Keratinocyte (primary cell): ENCODE data around the gene CERS1. TPM values are rescaled to one million over a fixed set of nuclear protein-coding genes. Genes with fewer than 3 reads are reported as not detected.

ENCODE experiments used
- DNase-seq: peaks from one replicate; pipeline ENCODE4 v3.0.0-alpha.2; 2011; ENCODE audit warnings: low read depth, missing footprints, low spot score
- FAIRE-seq: peaks from 2 replicates; lab custom pipeline; 2011; peaks lifted over from hg19 to GRCh38; lab: Jason Lieb, UNC
- H2AFZ ChIP-seq: 2 replicates; pipeline ENCODE4 v1.6.0; 2012; ENCODE audit warnings: low read length, control low read depth, inconsistent platforms; ENCODE audit not compliant: control insufficient read depth
- H3K27ac ChIP-seq: 2 replicates; pipeline ENCODE4 v1.5.1; 2011; ENCODE audit warnings: low read length; ENCODE audit not compliant: control insufficient read depth, insufficient read depth
- H3K27me3 ChIP-seq: 3 replicates; pipeline ENCODE4 v1.6.0; 2011; ENCODE audit warnings: low read length; ENCODE audit not compliant: control insufficient read depth, insufficient read depth; ENCODE audit errors: extremely low read depth
- H3K36me3 ChIP-seq, 2 experiments: 2 replicates in 1 of 2; 3 replicates in 1 of 2; pipeline ENCODE4 v1.5.1; 2011; ENCODE audit warnings: low read length in 2 of 2, mild to moderate bottlenecking in 1 of 2; ENCODE audit not compliant: control insufficient read depth in 2 of 2, insufficient read depth in 2 of 2; ENCODE audit errors: extremely low read depth in 1 of 2
- H3K4me1 ChIP-seq: 3 replicates; pipeline ENCODE4 v1.5.1; 2011; ENCODE audit warnings: low read length; ENCODE audit not compliant: control insufficient read depth, insufficient read depth; ENCODE audit errors: extremely low read depth
- H3K4me2 ChIP-seq: 3 replicates; pipeline ENCODE4 v1.6.0; 2011; ENCODE audit warnings: low read depth, low read length; ENCODE audit not compliant: control insufficient read depth, insufficient read depth; ENCODE audit errors: extremely low read depth
- H3K4me3 ChIP-seq, 3 experiments: fragments of 200-600 bp in 1 of 3; sonication (generic) in 1 of 3; 2 replicates in 2 of 3; 3 replicates in 1 of 3; pipeline ENCODE4 v1.5.1; 2011 to 2016; ENCODE audit warnings: low read length in 3 of 3, mild to moderate bottlenecking in 3 of 3, control low read depth in 2 of 3, inconsistent platforms in 1 of 3, low read depth in 1 of 3, mixed read lengths in 1 of 3, mixed run types in 1 of 3, moderate library complexity in 1 of 3; ENCODE audit not compliant: control insufficient read depth in 2 of 3, insufficient read depth in 2 of 3; ENCODE audit errors: extremely low read depth in 1 of 3
- H3K79me2 ChIP-seq: 2 replicates; pipeline ENCODE4 v1.6.0; 2012; ENCODE audit warnings: low read length; ENCODE audit not compliant: control insufficient read depth, insufficient read depth
- H3K9ac ChIP-seq: 3 replicates; pipeline ENCODE4 v1.6.0; 2011; ENCODE audit warnings: low read length; ENCODE audit not compliant: control insufficient read depth, insufficient read depth; ENCODE audit errors: extremely low read depth
- H3K9me1 ChIP-seq: 3 replicates; pipeline ENCODE4 v1.6.0; 2011; ENCODE audit warnings: low read length; ENCODE audit not compliant: control insufficient read depth, insufficient read depth; ENCODE audit errors: extremely low read depth
- H3K9me3 ChIP-seq: 2 replicates; pipeline ENCODE4 v1.5.1; 2012; ENCODE audit warnings: low read depth, low read length; ENCODE audit not compliant: control insufficient read depth
- H4K20me1 ChIP-seq: 3 replicates; pipeline ENCODE4 v1.6.0; 2011; ENCODE audit warnings: low read length; ENCODE audit not compliant: control insufficient read depth, insufficient read depth; ENCODE audit errors: extremely low read depth
- EZH2 ChIP-seq: IDR thresholded peaks from one replicate; pipeline ENCODE4 v1.6.1; 2012; ENCODE audit warnings: inconsistent platforms, mild to moderate bottlenecking, low read length, moderate library complexity
- dilution Hi-C: fragments of 300-500 bp; cut with MboI; formaldehyde crosslinking; loops from one replicate; pipeline ENCODE4 v1.7.0; 2020; ENCODE audit warnings: low sequenced_read_pairs; ENCODE audit not compliant: extremely low pct_ligation_motif_present
- polyA plus RNA-seq, 5 experiments: library from polyadenylated mRNA; depleted of rRNA in 3 of 5; stranded (reverse) in 3 of 5; stranded (forward) in 1 of 5; unstranded in 1 of 5; fragments of >200 nt; gene quantifications; 1 replicate in 1 of 5; 2 replicates in 3 of 5; 3 replicates in 1 of 5; pipeline versions ENCODE4 v1.2.1 to v1.2.3, GENCODE V29; 2011 to 2012; ENCODE audit warnings: missing spikeins in 2 of 5, low read depth in 1 of 5, low replicate concordance in 1 of 5
- TF ChIP-seq, protein P1 (sequence below), 3 experiments: IDR thresholded peaks in 1 of 3; conservative IDR thresholded peaks in 1 of 3; optimal IDR thresholded peaks in 1 of 3; 2 replicates in 2 of 3; 3 replicates in 1 of 3; pipeline versions ENCODE3 to v1.5.1; 2011; ENCODE audit warnings: low read length in 3 of 3, mild to moderate bottlenecking in 3 of 3, moderate library complexity in 2 of 3, control low read depth in 1 of 3, inconsistent platforms in 1 of 3; ENCODE audit not compliant: insufficient read depth in 2 of 3; ENCODE audit errors: extremely low read depth in 1 of 3

The CERS1 gene
- polyA plus RNA-seq, 1 donor (not counting 4 experiments of a cell fraction or from before 2014, with no cell fraction given) = 0.09 TPM

DNA sequence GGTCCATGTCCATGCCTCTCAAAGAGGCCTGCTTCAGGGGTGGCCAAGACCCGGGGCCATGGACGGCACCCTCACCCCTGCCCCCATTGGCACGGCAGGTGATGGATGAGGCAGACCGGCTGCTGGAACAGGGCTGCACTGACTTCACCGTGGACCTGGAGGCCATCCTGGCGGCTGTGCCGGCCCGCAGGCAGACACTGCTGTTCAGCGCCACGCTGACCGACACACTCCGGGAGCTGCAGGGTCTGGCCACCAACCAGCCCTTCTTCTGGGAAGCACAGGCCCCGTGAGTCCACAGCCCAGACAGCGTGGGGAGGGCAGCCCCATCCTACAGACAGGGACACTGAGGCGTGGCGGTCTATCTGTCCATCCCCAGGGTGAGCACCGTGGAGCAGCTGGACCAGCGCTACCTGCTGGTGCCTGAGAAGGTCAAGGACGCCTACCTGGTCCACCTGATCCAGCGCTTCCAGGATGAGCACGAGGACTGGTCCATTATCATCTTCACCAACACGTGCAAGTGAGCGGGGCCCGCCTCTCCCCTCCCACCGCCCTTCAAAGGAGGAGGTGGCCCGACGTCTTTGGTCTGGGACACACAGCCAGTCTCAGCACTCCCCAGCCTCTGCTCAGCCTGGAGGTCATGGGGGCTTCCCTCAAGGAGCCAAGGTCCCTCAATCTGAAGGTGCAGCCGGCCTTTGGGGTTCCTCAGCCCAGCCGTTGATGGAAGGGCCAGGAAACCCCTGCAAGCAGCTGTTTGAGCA lies 26.4 kb upstream of the CERS1 start:
- no peaks in the 10 kb centered on the region for H3K27me3 ChIP-seq
- H3K4me3 ChIP-seq = no peak overlapping the region
- H3K9me3 ChIP-seq = no peaks in the 10 kb centered on the region
- H4K20me1 ChIP-seq = peaks cover 10% of the 10 kb centered on the region
- DNase-seq = no peak
- dilution Hi-C loops = no loop called here
- no peak overlapping the region for H2AFZ ChIP-seq
- H3K4me1 ChIP-seq = peaks cover 11% of the 10 kb centered on the region
- H3K27ac ChIP-seq = no peak overlapping the region
- TF ChIP-seq EZH2 = no peak
- TF ChIP-seq, protein P1, sequence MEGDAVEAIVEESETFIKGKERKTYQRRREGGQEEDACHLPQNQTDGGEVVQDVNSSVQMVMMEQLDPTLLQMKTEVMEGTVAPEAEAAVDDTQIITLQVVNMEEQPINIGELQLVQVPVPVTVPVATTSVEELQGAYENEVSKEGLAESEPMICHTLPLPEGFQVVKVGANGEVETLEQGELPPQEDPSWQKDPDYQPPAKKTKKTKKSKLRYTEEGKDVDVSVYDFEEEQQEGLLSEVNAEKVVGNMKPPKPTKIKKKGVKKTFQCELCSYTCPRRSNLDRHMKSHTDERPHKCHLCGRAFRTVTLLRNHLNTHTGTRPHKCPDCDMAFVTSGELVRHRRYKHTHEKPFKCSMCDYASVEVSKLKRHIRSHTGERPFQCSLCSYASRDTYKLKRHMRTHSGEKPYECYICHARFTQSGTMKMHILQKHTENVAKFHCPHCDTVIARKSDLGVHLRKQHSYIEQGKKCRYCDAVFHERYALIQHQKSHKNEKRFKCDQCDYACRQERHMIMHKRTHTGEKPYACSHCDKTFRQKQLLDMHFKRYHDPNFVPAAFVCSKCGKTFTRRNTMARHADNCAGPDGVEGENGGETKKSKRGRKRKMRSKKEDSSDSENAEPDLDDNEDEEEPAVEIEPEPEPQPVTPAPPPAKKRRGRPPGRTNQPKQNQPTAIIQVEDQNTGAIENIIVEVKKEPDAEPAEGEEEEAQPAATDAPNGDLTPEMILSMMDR (optimal IDR thresholded peaks at IDR 0.05 in 1 of 3, IDR thresholded peaks at IDR 0.05 in 1 of 3, conservative IDR thresholded peaks at IDR 0.05 in 1 of 3; ENCODE audit: extremely low read depth in 1 of 3, insufficient read depth in 2 of 3, low read length in 3 of 3) = no peak
- no peak overlapping the region for H3K9ac ChIP-seq
- H3K4me2 ChIP-seq = no peak overlapping the region
- no peaks in the 10 kb centered on the region for H3K9me1 ChIP-seq
- H3K36me3 ChIP-seq = peaks cover 26 to 32% of the 10 kb centered on the region in 2 experiments
- H3K79me2 ChIP-seq = peaks cover 35% of the 10 kb centered on the region
- no peak for FAIRE-seq

DNA sequence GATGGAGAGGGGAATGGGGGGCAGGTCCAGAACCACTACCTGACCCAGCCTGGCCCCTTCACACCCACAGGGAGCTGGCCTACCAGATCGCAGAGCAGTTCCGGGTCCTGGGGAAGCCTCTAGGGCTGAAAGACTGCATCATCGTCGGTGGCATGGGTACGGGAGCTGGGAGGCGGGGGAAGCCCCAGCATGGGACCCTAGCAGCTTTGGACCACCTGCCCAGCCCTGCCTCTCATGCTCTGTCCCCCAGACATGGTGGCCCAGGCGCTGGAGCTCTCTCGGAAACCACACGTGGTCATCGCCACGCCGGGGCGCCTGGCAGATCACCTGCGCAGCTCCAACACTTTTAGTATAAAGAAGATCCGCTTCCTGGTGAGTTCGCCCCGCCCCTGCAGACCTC lies 25.6 kb upstream of the CERS1 start:
- H3K27ac ChIP-seq = no peak overlapping the region
- H3K79me2 ChIP-seq = peaks cover 41% of the 10 kb centered on the region
- no peak for TF ChIP-seq EZH2
- peaks cover 11% of the 10 kb centered on the region for H3K4me1 ChIP-seq
- no peaks in the 10 kb centered on the region for H3K9me3 ChIP-seq
- FAIRE-seq (no peak), DNase-seq (no peak)
- no peak overlapping the region for H3K4me3 ChIP-seq
- H3K9me1 ChIP-seq = no peaks in the 10 kb centered on the region
- peaks cover 21 to 30% of the 10 kb centered on the region in 2 experiments for H3K36me3 ChIP-seq
- no peak overlapping the region for H3K9ac ChIP-seq
- H3K27me3 ChIP-seq = no peaks in the 10 kb centered on the region
- H3K4me2 ChIP-seq = no peak overlapping the region
- dilution Hi-C loops = no loop called here
- peaks cover 8% of the 10 kb centered on the region for H4K20me1 ChIP-seq
- no peak overlapping the region for H2AFZ ChIP-seq
